Choroid plexus epithelial cell (primary cell): Measurements from ENCODE around the gene VSIG1.

Experiments
- DNase-seq: peaks from one replicate; pipeline ENCODE4 v3.0.0-alpha.2; 2010; ENCODE audit warnings: low read depth
- H3K4me3 ChIP-seq: 2 replicates; pipeline ENCODE4 v1.5.1; 2011; ENCODE audit warnings: low read depth, mild to moderate bottlenecking, control low read depth, low read length, moderate library complexity
- TF ChIP-seq, protein P1 (sequence below): conservative IDR thresholded peaks from 2 replicates; pipeline ENCODE4 v1.5.1; 2011; ENCODE audit warnings: low read depth, mild to moderate bottlenecking, control low read depth, inconsistent platforms, low read length, moderate library complexity

The VSIG1 gene

DNA sequence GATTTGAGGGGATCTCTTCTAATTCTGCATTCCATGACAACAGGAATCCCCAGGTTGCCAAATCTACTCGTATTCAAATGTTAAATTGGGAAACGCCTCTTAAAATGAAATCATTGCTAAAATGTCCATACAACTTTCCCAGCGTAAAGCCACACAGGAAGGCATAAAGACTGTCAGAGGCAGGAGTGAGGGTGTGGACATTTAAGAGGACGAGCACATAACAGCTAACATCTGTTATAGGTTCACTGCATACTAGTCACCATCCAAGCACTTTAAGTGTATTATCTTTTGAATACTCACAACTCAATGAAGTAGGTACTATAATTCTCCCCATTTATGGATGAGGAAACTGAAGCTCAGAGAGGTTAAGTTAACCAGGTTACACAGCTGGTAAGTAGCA lies 82.3 kb downstream of the VSIG1 start:
- no peak overlapping the region for H3K4me3 ChIP-seq
- DNase-seq = no peak
- TF ChIP-seq, protein P1, sequence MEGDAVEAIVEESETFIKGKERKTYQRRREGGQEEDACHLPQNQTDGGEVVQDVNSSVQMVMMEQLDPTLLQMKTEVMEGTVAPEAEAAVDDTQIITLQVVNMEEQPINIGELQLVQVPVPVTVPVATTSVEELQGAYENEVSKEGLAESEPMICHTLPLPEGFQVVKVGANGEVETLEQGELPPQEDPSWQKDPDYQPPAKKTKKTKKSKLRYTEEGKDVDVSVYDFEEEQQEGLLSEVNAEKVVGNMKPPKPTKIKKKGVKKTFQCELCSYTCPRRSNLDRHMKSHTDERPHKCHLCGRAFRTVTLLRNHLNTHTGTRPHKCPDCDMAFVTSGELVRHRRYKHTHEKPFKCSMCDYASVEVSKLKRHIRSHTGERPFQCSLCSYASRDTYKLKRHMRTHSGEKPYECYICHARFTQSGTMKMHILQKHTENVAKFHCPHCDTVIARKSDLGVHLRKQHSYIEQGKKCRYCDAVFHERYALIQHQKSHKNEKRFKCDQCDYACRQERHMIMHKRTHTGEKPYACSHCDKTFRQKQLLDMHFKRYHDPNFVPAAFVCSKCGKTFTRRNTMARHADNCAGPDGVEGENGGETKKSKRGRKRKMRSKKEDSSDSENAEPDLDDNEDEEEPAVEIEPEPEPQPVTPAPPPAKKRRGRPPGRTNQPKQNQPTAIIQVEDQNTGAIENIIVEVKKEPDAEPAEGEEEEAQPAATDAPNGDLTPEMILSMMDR = no peak
